K562 (cell line): ENCODE data around the gene DHX57. TPM values are rescaled to one million over a fixed set of nuclear protein-coding genes. Genes with fewer than 3 reads are reported as not detected.

Source experiments
- ATAC-seq: fragments of 200-7000 bp; cut with Tn5 transposase; 3 replicates; pipeline ENCODE4 v1.9.1; 2020; ENCODE audit warnings: moderate library complexity
- BruUV-seq: library from RNA; stranded (reverse); fragments of 400-500 nt; replicated peaks from 2 replicates; lab custom pipeline; 2021; lab: Mats Ljungman, UMichigan
- CTCF ChIA-PET: fragments of 300-600 bp; formaldehyde crosslinking; extraction: SDS; loops from one replicate; lab custom pipeline; 2021; ENCODE audit warnings: low intra/inter-chr PET ratio; lab: Yijun Ruan, JAX
- POLR2A ChIA-PET: fragments of 300-600, 350-650 bp; sonication (Branson Sonifier 250); formaldehyde crosslinking; extraction: SDS; loops from one replicate; lab custom pipeline; 2021; ENCODE audit warnings: antibody characterized with exemption, inconsistent platforms; lab: Yijun Ruan, JAX
- DNase-seq, 4 experiments: peaks; one replicate each; pipeline versions ENCODE4 v3.0.0 to v3.0.0-alpha.2; 2011 to 2018; ENCODE audit warnings: low spot score in 3 of 4, mixed read lengths in 3 of 4; ENCODE audit errors: extremely low read depth in 1 of 4
- FAIRE-seq: peaks from 2 replicates; lab custom pipeline; 2011; peaks lifted over from hg19 to GRCh38; lab: Jason Lieb, UNC
- H2AFZ ChIP-seq: 2 replicates; pipeline ENCODE4 v1.6.0; 2011; ENCODE audit warnings: low read depth, low read length, control low read depth, inconsistent platforms
- H3K27ac ChIP-seq: fragments of 200-600 bp; 3 replicates; pipeline ENCODE4 v1.8.0; 2011; ENCODE audit warnings: low read depth, mild to moderate bottlenecking, control low read depth, inconsistent platforms, low read length, moderate library complexity, mixed read lengths; ENCODE audit errors: extremely low read depth
- H3K27me3 ChIP-seq, 2 experiments: fragments of 300-600 bp in 1 of 2; 2 replicates in 1 of 2; 3 replicates in 1 of 2; pipeline versions ENCODE4 v1.6.0 to v1.8.0; 2011; ENCODE audit warnings: inconsistent platforms in 2 of 2, low read length in 2 of 2, mild to moderate bottlenecking in 1 of 2, mixed read lengths in 1 of 2, moderate library complexity in 1 of 2; ENCODE audit not compliant: control insufficient read depth in 2 of 2, insufficient read depth in 2 of 2
- H3K36me3 ChIP-seq: fragments of 300-600 bp; 3 replicates; pipeline ENCODE4 v1.8.0; 2011; ENCODE audit warnings: mild to moderate bottlenecking, low read length, inconsistent platforms; ENCODE audit not compliant: control insufficient read depth, insufficient read depth
- H3K4me1 ChIP-seq, 2 experiments: fragments of 200-600 bp in 1 of 2; replicated peaks in 1 of 2; 2 replicates in 1 of 2; 3 replicates in 1 of 2; pipeline versions ENCODE4 v1.5.1 to v1.8.0; 2011; ENCODE audit warnings: inconsistent platforms in 2 of 2, low read length in 2 of 2, mild to moderate bottlenecking in 1 of 2, mixed read lengths in 1 of 2, moderate library complexity in 1 of 2; ENCODE audit not compliant: control insufficient read depth in 2 of 2, insufficient read depth in 2 of 2
- H3K4me2 ChIP-seq: 2 replicates; pipeline ENCODE4 v1.6.1; 2011; ENCODE audit warnings: low read length, control low read depth, inconsistent platforms, mixed read lengths; ENCODE audit not compliant: insufficient read depth
- H3K4me3 ChIP-seq: fragments of 200-600 bp; sonication (generic), shearing (Covaris generic); 2 replicates; pipeline ENCODE4 v1.5.1; 2016; ENCODE audit warnings: control low read depth, inconsistent platforms
- H3K79me2 ChIP-seq: fragments of 200-600 bp; 3 replicates; pipeline ENCODE4 v1.8.0; 2011; ENCODE audit warnings: low read length, inconsistent platforms; ENCODE audit not compliant: control insufficient read depth, insufficient read depth
- H3K9ac ChIP-seq, 2 experiments: 2 replicates each; pipeline versions ENCODE4 v1.6.0 to v1.6.1; 2011; ENCODE audit warnings: low read depth in 2 of 2, low read length in 2 of 2, control low read depth in 1 of 2, inconsistent platforms in 1 of 2, mild to moderate bottlenecking in 1 of 2, mixed read lengths in 1 of 2; ENCODE audit not compliant: insufficient read depth in 1 of 2
- H3K9me1 ChIP-seq: one replicate; pipeline ENCODE4 v1.6.0; 2011; ENCODE audit warnings: inconsistent platforms, mild to moderate bottlenecking, low read length, moderate library complexity; ENCODE audit not compliant: control insufficient read depth, insufficient read depth
- H3K9me3 ChIP-seq: replicated peaks from 2 replicates; pipeline ENCODE4 v1.5.1; 2011; ENCODE audit warnings: low read depth, low read length, inconsistent platforms; ENCODE audit not compliant: control insufficient read depth, insufficient read depth
- H4K20me1 ChIP-seq: replicated peaks from 2 replicates; pipeline ENCODE4 v1.6.1; 2011; ENCODE audit warnings: low read length, inconsistent platforms, mixed read lengths; ENCODE audit not compliant: control insufficient read depth, insufficient read depth
- CEBPB ChIP-seq: fragments of 450-650 bp; IDR thresholded peaks from 2 replicates; pipeline ENCODE4 v1.6.1; 2016; ENCODE audit warnings: missing genetic modification characterization, missing compliant biosample characterization
- FOXJ3 ChIP-seq: sonication (generic); formaldehyde crosslinking; IDR thresholded peaks from 2 replicates; pipeline ENCODE4 v1.4.0; 2020; ENCODE audit warnings: mild to moderate bottlenecking, missing genetic modification reagents
- GTF2F1 ChIP-seq: IDR thresholded peaks from 2 replicates; pipeline ENCODE4 v1.6.1; 2011; ENCODE audit warnings: low read depth, low read length, improper control_type of control experiment
- HEY1 ChIP-seq: fragments of 250-450 bp; sonication (Bioruptor Pico); IDR thresholded peaks from 2 replicates; pipeline ENCODE4 v1.5.0; 2020; ENCODE audit warnings: mild to moderate bottlenecking, moderate library complexity, borderline replicate concordance
- HMGN3 ChIP-seq: IDR thresholded peaks from 2 replicates; pipeline ENCODE4 v1.6.1; 2011; ENCODE audit warnings: borderline replicate concordance, low read depth, mild to moderate bottlenecking, mixed read lengths, low read length; ENCODE audit not compliant: insufficient read length; ENCODE audit errors: extremely low read depth
- NCOA6 ChIP-seq: fragments of 450-650 bp; IDR thresholded peaks from 2 replicates; pipeline ENCODE4 v1.6.1; 2017; ENCODE audit warnings: mild to moderate bottlenecking
- NR2F6 ChIP-seq: fragments of 450-650 bp; formaldehyde crosslinking; IDR thresholded peaks from 2 replicates; pipeline ENCODE4 v1.4.0; 2020; ENCODE audit warnings: mild to moderate bottlenecking
- PYGO2 ChIP-seq: fragments of 450-650 bp; IDR thresholded peaks from 2 replicates; pipeline ENCODE4 v1.6.1; 2016; ENCODE audit warnings: mild to moderate bottlenecking, missing genetic modification characterization, moderate library complexity, missing compliant biosample characterization
- TFAM ChIP-seq: fragments of 250-450 bp; sonication (Bioruptor Pico); conservative IDR thresholded peaks from 2 replicates; pipeline ENCODE4 v1.5.0; 2021; ENCODE audit warnings: mild to moderate bottlenecking, moderate library complexity
- ZNF140 ChIP-seq: fragments of 250-450 bp; sonication (Bioruptor Pico); IDR thresholded peaks from 2 replicates; pipeline ENCODE4 v1.8.0; 2021; ENCODE audit warnings: moderate library complexity, mild to moderate bottlenecking, inconsistent platforms
- WGBS: fragments of 100-300 bp; shearing (Covaris generic); methylation state at CpG from one replicate; pipeline ENCODE4 v1.1.6; 2016; ENCODE audit warnings: low coverage, mixed read lengths; ENCODE audit not compliant: insufficient coverage; ENCODE audit errors: missing lambda C conversion rate; 5-methylcytosine and 5-hydroxymethylcytosine counted together
- in situ Hi-C: fragments of 300-500 bp; cut with MboI; formaldehyde crosslinking; loops from 4 replicates; pipeline ENCODE4 v1.15.0; 2018; ENCODE audit warnings: inconsistent platforms, mixed read lengths
- intact Hi-C: fragments of 100-400 bp; cut with micrococcal nuclease; formaldehyde crosslinking; loops from 2 replicates; pipeline ENCODE4 v1.14.2; 2022
- polyA plus RNA-seq, 8 experiments: library from polyadenylated mRNA; depleted of rRNA in 4 of 8; stranded (reverse) in 5 of 8; unstranded in 3 of 8; fragments of >200 nt; fragmentation: Nextera tagmentation in 2 of 8; fragmentation: Illumina TruSeq in 1 of 8; extraction: Ambion mirVana in 2 of 8; extraction: Trizol in 1 of 8; gene quantifications; 2 replicates each; pipeline versions ENCODE4 v1.2.1 to v1.2.3, GENCODE V29; 2011 to 2014; ENCODE audit warnings: inconsistent platforms in 1 of 8, missing spikeins in 1 of 8
- total RNA-seq, 7 experiments: library from RNA; depleted of rRNA in 6 of 7; stranded (reverse); fragments of >200 nt in 6 of 7; fragmentation: Illumina TruSeq in 2 of 7; extraction: Trizol in 2 of 7; gene quantifications; 2 replicates each; pipeline versions ENCODE4 v1.2.1 to v1.2.3, GENCODE V29; 2011 to 2021; ENCODE audit warnings: low replicate concordance in 1 of 7
- TF ChIP-seq, protein P1 (sequence below): fragments of 250-450 bp; sonication (Bioruptor Pico); IDR thresholded peaks from 2 replicates; pipeline ENCODE4 v1.4.0; 2020; ENCODE audit warnings: mild to moderate bottlenecking, moderate library complexity
- TF ChIP-seq, protein P2 (sequence below), 2 experiments: fragments of 250-450 bp in 1 of 2; fragments of 450-650 bp in 1 of 2; sonication (Bioruptor Pico) in 1 of 2; IDR thresholded peaks; 2 replicates each; pipeline versions ENCODE4 v1.6.1 to v1.8.0; 2016 to 2021; ENCODE audit warnings: mild to moderate bottlenecking in 2 of 2, moderate library complexity in 2 of 2, missing compliant biosample characterization in 1 of 2, missing genetic modification characterization in 1 of 2
- TF ChIP-seq, protein P3 (sequence below): fragments of 450-650 bp; conservative IDR thresholded peaks from 2 replicates; pipeline ENCODE4 v1.6.1; 2016; ENCODE audit warnings: missing genetic modification characterization, low read depth, mild to moderate bottlenecking, missing compliant biosample characterization, moderate library complexity

The DHX57 gene
- total and polyA plus RNA-seq, 9 of the 15 experiments (the other 6 are each of a cell fraction or from before 2014, with no cell fraction given), result 7.4 to 23.6 (median 17.9) TPM

DNA sequence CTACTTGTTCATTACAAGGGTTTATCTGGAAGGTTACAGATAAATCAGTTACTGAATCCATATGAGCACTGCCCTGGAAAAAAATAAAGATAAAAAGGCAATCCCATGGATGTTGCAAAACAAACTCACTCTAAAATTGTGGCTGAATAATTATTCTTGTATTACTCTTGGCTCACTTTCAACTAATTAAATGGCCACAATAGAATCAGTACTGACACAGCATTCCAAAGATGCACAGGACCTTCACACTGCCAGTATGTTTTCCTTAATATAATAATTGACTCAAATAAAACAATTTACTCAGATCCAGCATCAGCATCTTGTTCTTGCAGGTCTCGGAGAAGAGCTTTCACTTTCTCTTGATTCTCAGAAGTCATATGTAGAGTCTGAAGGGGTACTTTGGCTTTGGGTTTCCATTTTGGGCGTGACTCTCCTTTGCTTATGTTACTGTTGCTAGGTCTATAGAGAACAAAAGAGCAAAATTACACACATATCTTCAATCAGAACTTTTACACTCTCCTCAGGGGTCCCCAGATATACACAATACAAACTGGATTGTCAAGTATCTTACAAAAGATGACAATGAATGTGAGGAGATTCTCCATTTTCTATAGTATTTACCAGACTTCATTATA, 12.6 kb downstream of the DHX57 start:
- no peak for TF ChIP-seq FOXJ3
- TF ChIP-seq ZNF140 (CRISPR knock-in tag), result no peak
- TF ChIP-seq, all 486 proteins: peak for 0
- CTCF ChIA-PET, result no interaction called here
- Histone ChIP-seq H3K4me3 (no peak overlapping the region), H2AFZ (no peak overlapping the region), H4K20me1 (no peaks in the 10 kb centered on the region), H3K9me3 (no peaks in the 10 kb centered on the region), H3K9ac (no peak overlapping the region), H3K27ac (no peak overlapping the region), H3K9me1 (no peaks in the 10 kb centered on the region), H3K4me1 (no peaks in the 10 kb centered on the region), H3K79me2 (no peaks in the 10 kb centered on the region), H3K27me3 (no peaks in the 10 kb centered on the region), H3K36me3 (peaks cover 56% of the 10 kb centered on the region), H3K4me2 (no peak overlapping the region)
- no peak for FAIRE-seq
- no TSS peak for BruUV-seq
- POLR2A ChIA-PET, result interaction anchor here (0.6 to 2.0 kb wide), 3 partner anchors 18 to 173 kb away, joined by 3 to 6 read pairs (median 3); partner anchors contain the start of gene SRSF7
- whole genome bisulfite sequencing, result 72% methylated on average over 2 of the region's 2 CpGs
- DNase-seq, result no peak
- no peak for ATAC-seq
- intact Hi-C loops (no loop called here), in situ Hi-C loops (no loop called here)

DNA sequence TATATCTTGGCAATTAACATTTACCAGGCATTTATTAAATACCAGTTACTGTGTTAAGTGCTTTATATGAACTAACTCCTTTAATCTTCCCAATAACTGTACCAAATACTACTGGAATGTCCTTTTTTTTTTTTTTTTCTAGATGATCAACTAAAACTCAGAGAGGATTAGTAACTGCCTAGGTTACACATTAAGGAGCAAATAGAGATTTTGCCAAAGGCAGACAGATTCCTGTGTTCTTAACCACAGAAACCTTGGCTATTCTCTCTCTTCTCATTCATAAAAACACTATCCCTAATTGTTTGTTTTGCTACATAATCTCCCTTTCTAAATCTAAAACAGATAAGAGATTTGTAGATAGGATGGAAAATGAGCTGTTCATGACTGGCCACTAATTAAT, 13.3 kb downstream of the DHX57 start:
- no TSS peak for BruUV-seq
- intact Hi-C loops, result no loop called here
- TF ChIP-seq, protein P1, sequence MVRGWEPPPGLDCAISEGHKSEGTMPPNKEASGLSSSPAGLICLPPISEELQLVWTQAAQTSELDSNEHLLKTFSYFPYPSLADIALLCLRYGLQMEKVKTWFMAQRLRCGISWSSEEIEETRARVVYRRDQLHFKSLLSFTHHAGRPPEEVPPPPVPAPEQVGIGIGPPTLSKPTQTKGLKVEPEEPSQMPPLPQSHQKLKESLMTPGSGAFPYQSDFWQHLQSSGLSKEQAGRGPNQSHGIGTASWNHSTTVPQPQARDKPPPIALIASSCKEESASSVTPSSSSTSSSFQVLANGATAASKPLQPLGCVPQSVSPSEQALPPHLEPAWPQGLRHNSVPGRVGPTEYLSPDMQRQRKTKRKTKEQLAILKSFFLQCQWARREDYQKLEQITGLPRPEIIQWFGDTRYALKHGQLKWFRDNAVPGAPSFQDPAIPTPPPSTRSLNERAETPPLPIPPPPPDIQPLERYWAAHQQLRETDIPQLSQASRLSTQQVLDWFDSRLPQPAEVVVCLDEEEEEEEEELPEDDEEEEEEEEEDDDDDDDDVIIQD, result no peak
- TF ChIP-seq TFAM (CRISPR knock-in tag) (no peak), PYGO2 (tag) (no peak), NR2F6 (no peak), HEY1 (CRISPR knock-in tag) (no peak), GTF2F1 (no peak), HMGN3 (no peak), NCOA6 (no peak), CEBPB (tag) (no peak)
- TF ChIP-seq, protein P2, sequence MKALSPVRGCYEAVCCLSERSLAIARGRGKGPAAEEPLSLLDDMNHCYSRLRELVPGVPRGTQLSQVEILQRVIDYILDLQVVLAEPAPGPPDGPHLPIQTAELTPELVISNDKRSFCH (CRISPR knock-in tag; IDR thresholded peaks at IDR 0.05), result no peak
- TF ChIP-seq, protein P2 (tag; IDR thresholded peaks at IDR 0.05), result no peak
- TF ChIP-seq, protein P3, sequence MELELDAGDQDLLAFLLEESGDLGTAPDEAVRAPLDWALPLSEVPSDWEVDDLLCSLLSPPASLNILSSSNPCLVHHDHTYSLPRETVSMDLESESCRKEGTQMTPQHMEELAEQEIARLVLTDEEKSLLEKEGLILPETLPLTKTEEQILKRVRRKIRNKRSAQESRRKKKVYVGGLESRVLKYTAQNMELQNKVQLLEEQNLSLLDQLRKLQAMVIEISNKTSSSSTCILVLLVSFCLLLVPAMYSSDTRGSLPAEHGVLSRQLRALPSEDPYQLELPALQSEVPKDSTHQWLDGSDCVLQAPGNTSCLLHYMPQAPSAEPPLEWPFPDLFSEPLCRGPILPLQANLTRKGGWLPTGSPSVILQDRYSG (tag), result no peak

More for the DNA sequence above, 13.3 kb downstream of the DHX57 start:
- H3K9me1 ChIP-seq, result no peaks in the 10 kb centered on the region
- H3K9ac ChIP-seq, result no peak overlapping the region
- no peak overlapping the region for H3K4me3 ChIP-seq
- H3K4me1 ChIP-seq, result no peaks in the 10 kb centered on the region
- ChIA-PET CTCF (no interaction called here), POLR2A (interaction anchor here (0.7 kb wide), 1 partner anchor 17 kb away, joined by 3 read pairs; no protein-coding TSS in a partner anchor)
- no peaks in the 10 kb centered on the region for H3K27me3 ChIP-seq
- no peak for DNase-seq
- FAIRE-seq, result no peak
- H3K9me3 ChIP-seq, result no peaks in the 10 kb centered on the region
- no peaks in the 10 kb centered on the region for H3K79me2 ChIP-seq
- H3K4me2 ChIP-seq, result no peak overlapping the region
- no peak overlapping the region for H3K27ac ChIP-seq
- in situ Hi-C loops, result no loop called here
- no peaks in the 10 kb centered on the region for H4K20me1 ChIP-seq
- no peak overlapping the region for H2AFZ ChIP-seq
- no peak for ATAC-seq
- H3K36me3 ChIP-seq, result peaks cover 53% of the 10 kb centered on the region; the same call in 2 of the 3 replicates
